DMS 273 (cell line): Measurements from ENCODE around the gene SOX2.
A peak's percentile ranks its signal among the peaks of the same experiment; 100 is the strongest.

ENCODE experiments used
- DNase-seq: peaks from one replicate; lab custom pipeline; 2025; ENCODE audit not compliant: unreplicated experiment; lab: John Stamatoyannopoulos, UW

The SOX2 gene

GRCh38 chr3:181704421-181705085, 7.2 kb upstream of the SOX2 start:
- DNase-seq: no peak

GRCh38 chr3:181705086-181705480, 6.6 kb upstream of the SOX2 start:
- no peak for DNase-seq

- no peak for DNase-seq
Observed at GRCh38 chr3:181707980-181708379, 3.7 kb upstream of the SOX2 start.

GRCh38 chr3:181709537-181710279, 2.0 kb upstream of the SOX2 start:
- DNase-seq: peak; percentile 89

- peak; percentile 45 for DNase-seq
Observed at GRCh38 chr3:181710345-181711291, 1.1 kb upstream of the SOX2 start.

- DNase-seq: peak; percentile 80
Observed at GRCh38 chr3:181712226-181712552, 464 bp downstream of the SOX2 start.

GRCh38 chr3:181712553-181713279, 991 bp downstream of the SOX2 start:
- peak; percentile 87 for DNase-seq

- peak; percentile 68 for DNase-seq
Observed at GRCh38 chr3:181713280-181713647, 1.5 kb downstream of the SOX2 start.

GRCh38 chr3:181713676-181714612, 2.2 kb downstream of the SOX2 start:
- peak; percentile 52 for DNase-seq

GRCh38 chr3:181715571-181716340, 4.0 kb downstream of the SOX2 start:
- DNase-seq: peak; percentile 57

- peak; percentile 52 for DNase-seq
Observed at GRCh38 chr3:181716966-181717365, 5.2 kb downstream of the SOX2 start.

GRCh38 chr3:181717549-181718171, 5.9 kb downstream of the SOX2 start:
- no peak for DNase-seq

- no peak for DNase-seq
Observed at GRCh38 chr3:181718369-181718768, 6.6 kb downstream of the SOX2 start.

- peak; percentile 52 for DNase-seq
Observed at GRCh38 chr3:181718987-181719911, 7.5 kb downstream of the SOX2 start.

GRCh38 chr3:181719991-181720680, 8.4 kb downstream of the SOX2 start:
- DNase-seq: no peak

- DNase-seq: no peak
Observed at GRCh38 chr3:181721046-181721875, 9.5 kb downstream of the SOX2 start.
